IPS-18c (cell line): ENCODE results near the gene XRN2.
"Not testable (repeated sequence)": the region's sequence is repeated elsewhere in the genome, so short reads cannot be mapped to it uniquely, and the experiment has no call there.

Experiments
- H3K4me3 ChIP-seq: 2 replicates; pipeline ENCODE4 v1.7.0; 2013; ENCODE audit warnings: low read depth, mild to moderate bottlenecking, low read length, moderate library complexity; ENCODE audit not compliant: insufficient read depth
- H3K9me3 ChIP-seq: one replicate; pipeline ENCODE4 v1.6.1; 2013; ENCODE audit warnings: mild to moderate bottlenecking, low read length, moderate library complexity; ENCODE audit not compliant: control insufficient read depth, insufficient read depth

XRN2 gene

GRCh38 chr20:21365771-21366170 is 62.6 kb downstream of the XRN2 start:
- H3K9me3 ChIP-seq, result no peaks in the 10 kb centered on the region
- no peak overlapping the region for H3K4me3 ChIP-seq

- not testable (repeated sequence) for H3K9me3 ChIP-seq, H3K4me3 ChIP-seq
These were observed 63.1 kb downstream of the XRN2 start for GRCh38 chr20:21366273-21366672.

GRCh38 chr20:21368791-21369190 is 65.7 kb downstream of the XRN2 start:
- Histone ChIP-seq H3K9me3 (no peaks in the 10 kb centered on the region), H3K4me3 (no peak overlapping the region)

DNA sequence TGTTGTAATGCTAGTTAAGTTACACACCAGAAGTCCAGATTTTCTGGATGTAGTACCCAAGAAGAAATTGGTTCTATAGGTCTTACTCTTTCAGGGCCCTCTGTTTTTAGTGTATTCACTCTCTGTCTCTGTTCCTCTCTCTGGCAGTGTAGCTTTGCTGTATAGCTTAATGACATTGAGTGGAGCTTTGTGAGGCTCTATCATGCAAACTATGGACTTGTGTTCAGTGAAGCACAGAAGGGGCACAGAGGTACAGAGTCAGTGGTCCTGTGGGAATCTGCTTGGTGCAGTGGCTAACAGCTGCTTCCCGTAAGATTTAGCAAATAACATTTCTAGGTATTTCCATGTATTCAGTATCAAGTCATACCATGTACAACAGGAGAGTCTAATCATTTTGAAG is 68.1 kb downstream of the XRN2 start:
- Histone ChIP-seq H3K4me3 (no peak overlapping the region), H3K9me3 (no peaks in the 10 kb centered on the region)

GRCh38 chr20:21372016-21372415 is 68.9 kb downstream of the XRN2 start:
- Histone ChIP-seq H3K4me3 (no peak overlapping the region), H3K9me3 (no peaks in the 10 kb centered on the region)

GRCh38 chr20:21373436-21373835 is 70.3 kb downstream of the XRN2 start:
- Histone ChIP-seq H3K4me3 (no peak overlapping the region), H3K9me3 (no peaks in the 10 kb centered on the region)

DNA sequence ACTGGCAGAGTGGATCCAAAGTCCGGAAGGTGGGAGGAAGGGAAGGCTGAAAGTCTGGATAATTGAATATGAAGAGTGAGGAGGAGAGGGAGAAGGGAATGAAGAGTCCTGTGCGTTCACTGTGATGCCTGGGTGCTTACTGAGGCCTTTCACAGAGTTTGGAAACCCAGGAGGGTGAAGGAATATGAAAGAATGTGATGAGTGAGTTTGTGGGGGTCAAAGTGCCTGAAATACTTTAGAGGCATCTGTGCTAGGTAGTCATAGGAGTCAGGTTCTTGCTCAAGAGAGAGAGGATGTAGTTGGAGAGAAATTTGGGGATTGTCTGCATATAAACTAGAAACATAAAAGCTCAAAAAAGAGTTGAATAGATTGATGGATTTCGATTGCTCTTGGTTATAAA is 73.5 kb downstream of the XRN2 start:
- Histone ChIP-seq H3K4me3 (no peak overlapping the region), H3K9me3 (no peaks in the 10 kb centered on the region)

DNA sequence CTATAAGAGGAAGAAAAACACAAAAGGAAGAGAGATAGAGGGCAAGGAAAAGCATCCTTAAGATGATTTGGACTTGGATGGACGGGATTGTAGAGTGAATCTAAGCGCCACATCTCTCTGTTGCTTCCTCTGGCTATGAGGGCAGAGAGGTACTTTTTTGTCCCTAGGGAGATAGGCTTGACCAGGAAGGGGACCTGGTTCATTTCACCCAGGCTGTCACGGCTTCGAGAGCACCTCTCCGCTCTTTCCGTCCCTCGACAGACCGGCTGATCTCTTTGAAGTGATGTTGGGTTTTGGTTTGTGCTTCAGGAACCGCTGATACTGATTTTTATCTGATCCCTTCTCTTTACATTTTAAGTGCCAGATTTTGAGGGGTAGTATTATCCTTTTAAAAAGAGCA is 74.6 kb downstream of the XRN2 start:
- Histone ChIP-seq H3K9me3 (no peaks in the 10 kb centered on the region), H3K4me3 (no peak overlapping the region)

GRCh38 chr20:21378259-21378658 is 75.1 kb downstream of the XRN2 start:
- Histone ChIP-seq H3K9me3 (no peaks in the 10 kb centered on the region), H3K4me3 (no peak overlapping the region)

DNA sequence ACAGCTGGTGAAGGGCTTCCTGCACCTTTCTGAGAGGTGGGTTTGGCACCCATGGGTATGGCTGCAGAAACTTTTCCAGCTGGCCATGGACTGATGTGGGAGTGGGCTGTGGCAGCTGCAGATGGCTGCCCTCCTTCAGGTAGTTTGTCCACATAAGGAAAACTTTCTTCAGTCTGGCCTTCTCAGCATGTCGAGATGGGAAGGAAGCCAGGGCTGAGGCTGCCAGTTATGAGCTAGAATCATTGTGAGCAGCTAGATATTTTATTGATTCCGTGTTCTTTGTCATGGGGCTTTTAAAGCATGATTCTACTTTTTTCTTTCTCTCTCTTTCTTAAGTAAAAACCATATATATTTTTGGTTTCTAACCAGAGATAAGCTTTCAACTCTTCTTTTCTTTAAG is 77.6 kb downstream of the XRN2 start:
- H3K4me3 ChIP-seq, result no peak overlapping the region
- no peaks in the 10 kb centered on the region for H3K9me3 ChIP-seq

GRCh38 chr20:21381619-21382018 is 78.5 kb downstream of the XRN2 start:
- H3K9me3 ChIP-seq, result no peaks in the 10 kb centered on the region
- no peak overlapping the region for H3K4me3 ChIP-seq

DNA sequence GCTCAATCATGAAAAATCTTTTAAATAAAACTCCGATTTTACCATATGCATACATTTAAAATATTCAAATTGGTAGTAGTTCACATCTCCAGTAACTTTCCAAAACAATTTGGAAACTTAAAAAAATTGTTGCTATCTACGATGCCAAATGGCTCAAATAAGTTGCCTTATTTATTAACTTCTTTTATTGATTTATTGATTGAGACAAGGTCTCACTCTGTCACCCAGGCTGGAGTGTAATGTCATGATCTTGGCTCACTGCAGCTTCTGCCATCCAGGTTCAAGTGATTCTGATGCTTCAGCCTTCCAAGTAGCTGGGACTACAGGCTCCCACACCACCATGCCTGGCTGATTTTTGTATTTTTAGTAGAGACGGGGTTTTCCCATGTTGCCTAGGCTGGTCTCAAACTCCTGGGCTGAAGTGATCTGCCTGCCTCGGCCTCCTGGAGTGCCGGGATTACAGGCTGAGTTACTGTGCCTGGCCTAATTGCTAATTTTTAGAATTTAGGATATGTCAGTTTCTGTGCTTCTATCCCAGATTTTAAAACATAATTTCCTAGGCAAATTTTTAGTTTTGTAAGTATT is 81.3 kb downstream of the XRN2 start:
- no peaks in the 10 kb centered on the region for H3K9me3 ChIP-seq
- no peak overlapping the region for H3K4me3 ChIP-seq

GRCh38 chr20:21386111-21386510 is 83.0 kb downstream of the XRN2 start:
- Histone ChIP-seq H3K4me3 (no peak overlapping the region), H3K9me3 (no peaks in the 10 kb centered on the region)

DNA sequence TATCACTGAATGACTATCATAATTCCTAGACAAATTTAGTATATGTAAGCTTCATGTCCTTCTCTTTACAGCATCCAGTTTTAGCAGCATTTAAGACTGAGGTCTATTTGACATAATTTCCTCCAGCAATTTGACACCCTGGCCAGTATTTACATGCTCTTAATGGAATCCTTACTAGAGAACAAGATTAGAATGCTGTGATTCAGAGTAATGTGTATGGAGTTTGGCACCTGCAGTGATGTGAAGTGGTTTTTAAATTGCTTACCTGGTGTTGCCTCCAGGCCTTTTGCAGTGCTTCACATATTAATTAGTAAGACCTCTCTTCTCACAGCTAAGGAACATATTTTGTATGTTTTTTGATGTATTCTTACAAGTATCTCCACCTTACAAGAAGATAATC is 84.4 kb downstream of the XRN2 start:
- no peak overlapping the region for H3K4me3 ChIP-seq
- H3K9me3 ChIP-seq, result no peaks in the 10 kb centered on the region

GRCh38 chr20:21388566-21388965 is 85.4 kb downstream of the XRN2 start:
- no peak overlapping the region for H3K4me3 ChIP-seq
- H3K9me3 ChIP-seq, result peaks cover 2% of the 10 kb centered on the region

GRCh38 chr20:21389368-21389767 is 86.2 kb downstream of the XRN2 start:
- no peak overlapping the region for H3K4me3 ChIP-seq
- H3K9me3 ChIP-seq, result peaks cover 2% of the 10 kb centered on the region

- H3K4me3 ChIP-seq, result no peak overlapping the region
These were observed 87.6 kb downstream of the XRN2 start for GRCh38 chr20:21390768-21391167.

GRCh38 chr20:21391185-21391971 is 88.2 kb downstream of the XRN2 start:
- peaks cover 2% of the 10 kb centered on the region for H3K9me3 ChIP-seq
- peak overlapping the region; percentile 37 for H3K4me3 ChIP-seq

More at GRCh38 chr20:21390768-21391167, 87.6 kb downstream of the XRN2 start:
- H3K9me3 ChIP-seq, result peaks cover 2% of the 10 kb centered on the region

DNA sequence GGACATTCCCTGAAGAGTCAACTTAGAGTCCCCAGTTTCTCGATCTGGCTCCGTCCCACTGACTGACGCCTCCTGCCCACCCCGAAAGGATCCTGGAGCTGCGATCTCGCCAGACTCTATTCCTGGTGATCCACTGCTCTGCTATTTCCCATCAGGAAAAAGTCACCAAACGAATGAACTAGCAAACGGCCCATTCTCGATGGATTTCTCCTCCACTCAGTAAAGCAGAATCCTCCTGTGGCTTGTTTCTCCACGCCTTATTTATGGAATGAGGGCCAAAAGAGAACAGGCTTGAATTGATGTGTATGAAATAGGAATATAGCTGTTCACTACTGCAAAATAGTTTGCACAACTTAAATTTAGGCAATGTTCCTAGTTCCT is 88.8 kb downstream of the XRN2 start:
- Histone ChIP-seq H3K9me3 (peaks cover 2% of the 10 kb centered on the region), H3K4me3 (peak overlapping the region; percentile 37; the same call in 1 of the 2 replicates)
